GM19328 (cell line): ENCODE data around the gene C21orf58.

Source experiments
- ATAC-seq: cut with Tn5 transposase; IDR thresholded peaks from one replicate; pipeline ENCODE4 v1.9.1; 2021; ENCODE audit warnings: mild to moderate bottlenecking, moderate library complexity; ENCODE audit not compliant: unreplicated experiment

The C21orf58 gene

GRCh38 chr21:46354518-46354917 is 30.8 kb upstream of the C21orf58 start:
- no peak for ATAC-seq

GRCh38 chr21:46354046-46354445 is 30.4 kb upstream of the C21orf58 start:
- ATAC-seq: no peak

GRCh38 chr21:46352913-46353312 is 29.2 kb upstream of the C21orf58 start:
- ATAC-seq: no peak

- ATAC-seq: no peak
These were observed 28.5 kb upstream of the C21orf58 start for GRCh38 chr21:46352164-46352515.

- no peak for ATAC-seq
These were observed 27.9 kb upstream of the C21orf58 start for GRCh38 chr21:46351476-46352163.

GRCh38 chr21:46350981-46351380 is 27.3 kb upstream of the C21orf58 start:
- no peak for ATAC-seq

- ATAC-seq: no peak
These were observed 26.9 kb upstream of the C21orf58 start for GRCh38 chr21:46350571-46350970.

GRCh38 chr21:46349134-46349760 is 25.6 kb upstream of the C21orf58 start:
- ATAC-seq: no peak

GRCh38 chr21:46347791-46348381 is 24.2 kb upstream of the C21orf58 start:
- no peak for ATAC-seq

GRCh38 chr21:46347203-46347550 is 23.5 kb upstream of the C21orf58 start:
- ATAC-seq: no peak

GRCh38 chr21:46346296-46347202 is 22.9 kb upstream of the C21orf58 start:
- ATAC-seq: no peak

- no peak for ATAC-seq
These were observed 22.2 kb upstream of the C21orf58 start for GRCh38 chr21:46345861-46346260.

GRCh38 chr21:46344219-46344915 is 20.7 kb upstream of the C21orf58 start:
- ATAC-seq: no peak

GRCh38 chr21:46340998-46341397 is 17.3 kb upstream of the C21orf58 start:
- ATAC-seq: no peak

GRCh38 chr21:46336603-46337002 is 12.9 kb upstream of the C21orf58 start:
- no peak for ATAC-seq

GRCh38 chr21:46334351-46335140 is 10.9 kb upstream of the C21orf58 start:
- no peak for ATAC-seq

- no peak for ATAC-seq
These were observed 6.1 kb upstream of the C21orf58 start for GRCh38 chr21:46329796-46330195.

GRCh38 chr21:46328151-46328550 is 4.5 kb upstream of the C21orf58 start:
- no peak for ATAC-seq

GRCh38 chr21:46327711-46328110 is 4.0 kb upstream of the C21orf58 start:
- ATAC-seq: no peak

GRCh38 chr21:46326110-46326703 is 2.5 kb upstream of the C21orf58 start:
- no peak for ATAC-seq
